BLaER1 (cell line): ENCODE measurements around the gene CEP152.

ENCODE experiments used
- H3K27ac ChIP-seq: shearing (Covaris generic); formaldehyde crosslinking; 2 replicates; pipeline ENCODE4 v1.8.1; 2022
- H3K27me3 ChIP-seq: shearing (Covaris generic); formaldehyde crosslinking; 2 replicates; pipeline ENCODE4 v1.8.1; 2022
- H3K36me3 ChIP-seq: shearing (Covaris generic); formaldehyde crosslinking; 2 replicates; pipeline ENCODE4 v1.8.1; 2022
- H3K4me1 ChIP-seq: shearing (Covaris generic); formaldehyde crosslinking; 2 replicates; pipeline ENCODE4 v1.8.1; 2022
- H3K4me2 ChIP-seq: shearing (Covaris generic); formaldehyde crosslinking; 2 replicates; pipeline ENCODE4 v1.8.1; 2022
- H3K4me3 ChIP-seq: shearing (Covaris generic); formaldehyde crosslinking; 2 replicates; pipeline ENCODE4 v1.8.1; 2022
- H3K9ac ChIP-seq: shearing (Covaris generic); formaldehyde crosslinking; 2 replicates; pipeline ENCODE4 v1.8.1; 2022
- H3K9me3 ChIP-seq: shearing (Covaris generic); formaldehyde crosslinking; 2 replicates; pipeline ENCODE4 v1.8.1; 2022
- H4K20me1 ChIP-seq: shearing (Covaris generic); formaldehyde crosslinking; 2 replicates; pipeline ENCODE4 v1.8.1; 2022
- Cebpa-rat ChIP-seq: shearing (Covaris generic); IDR thresholded peaks from 2 replicates; pipeline ENCODE4 v1.8.1; 2022

CEP152 gene

GRCh38 chr15:48781017-48781416, 29.9 kb downstream of the CEP152 start:
- H3K36me3 ChIP-seq = peaks cover 82% of the 10 kb centered on the region
- no peaks in the 10 kb centered on the region for H3K9me3 ChIP-seq
- H3K9ac ChIP-seq = no peak overlapping the region
- H3K4me3 ChIP-seq = no peak overlapping the region
- no peaks in the 10 kb centered on the region for H4K20me1 ChIP-seq
- H3K4me1 ChIP-seq = no peaks in the 10 kb centered on the region
- no peak for TF ChIP-seq Cebpa-rat
- no peaks in the 10 kb centered on the region for H3K27me3 ChIP-seq
- H3K4me2 ChIP-seq = no peak overlapping the region
- no peak overlapping the region for H3K27ac ChIP-seq

GRCh38 chr15:48778331-48778730, 32.5 kb downstream of the CEP152 start:
- H4K20me1 ChIP-seq = no peaks in the 10 kb centered on the region
- no peaks in the 10 kb centered on the region for H3K4me1 ChIP-seq
- no peak overlapping the region for H3K4me3 ChIP-seq
- TF ChIP-seq Cebpa-rat = no peak
- no peak overlapping the region for H3K9ac ChIP-seq
- no peak overlapping the region for H3K4me2 ChIP-seq
- H3K36me3 ChIP-seq = peaks cover 75% of the 10 kb centered on the region
- H3K9me3 ChIP-seq = peaks cover 5% of the 10 kb centered on the region; the same call in 1 of the 2 replicates
- H3K27me3 ChIP-seq = no peaks in the 10 kb centered on the region
- H3K27ac ChIP-seq = no peak overlapping the region

- no peak for TF ChIP-seq Cebpa-rat
- H3K9me3 ChIP-seq = peaks cover 5% of the 10 kb centered on the region; the same call in 1 of the 2 replicates
- no peaks in the 10 kb centered on the region for H3K27me3 ChIP-seq
- no peaks in the 10 kb centered on the region for H3K4me1 ChIP-seq
- no peak overlapping the region for H3K9ac ChIP-seq
- no peaks in the 10 kb centered on the region for H4K20me1 ChIP-seq
- H3K36me3 ChIP-seq = peaks cover 73% of the 10 kb centered on the region
- no peak overlapping the region for H3K4me3 ChIP-seq
- no peak overlapping the region for H3K27ac ChIP-seq
- H3K4me2 ChIP-seq = no peak overlapping the region
Measured at GRCh38 chr15:48777645-48778330, 33.1 kb downstream of the CEP152 start.

GRCh38 chr15:48775546-48775945, 35.3 kb downstream of the CEP152 start:
- no peaks in the 10 kb centered on the region for H3K4me1 ChIP-seq
- H3K27ac ChIP-seq = no peak overlapping the region
- no peaks in the 10 kb centered on the region for H4K20me1 ChIP-seq
- H3K4me3 ChIP-seq = no peak overlapping the region
- TF ChIP-seq Cebpa-rat = no peak
- peaks cover 5% of the 10 kb centered on the region; the same call in 1 of the 2 replicates for H3K9me3 ChIP-seq
- H3K9ac ChIP-seq = no peak overlapping the region
- H3K27me3 ChIP-seq = no peaks in the 10 kb centered on the region
- no peak overlapping the region for H3K4me2 ChIP-seq
- H3K36me3 ChIP-seq = peaks cover 70% of the 10 kb centered on the region

GRCh38 chr15:48774484-48774883, 36.4 kb downstream of the CEP152 start:
- H3K4me1 ChIP-seq = no peaks in the 10 kb centered on the region
- no peaks in the 10 kb centered on the region for H4K20me1 ChIP-seq
- no peak overlapping the region for H3K9ac ChIP-seq
- no peak overlapping the region for H3K4me3 ChIP-seq
- no peaks in the 10 kb centered on the region for H3K27me3 ChIP-seq
- H3K36me3 ChIP-seq = peaks cover 70% of the 10 kb centered on the region
- no peak overlapping the region for H3K4me2 ChIP-seq
- H3K9me3 ChIP-seq = peaks cover 5% of the 10 kb centered on the region; the same call in 1 of the 2 replicates
- H3K27ac ChIP-seq = no peak overlapping the region
- TF ChIP-seq Cebpa-rat = no peak

- Histone ChIP-seq H3K9me3 (no peaks in the 10 kb centered on the region), H3K27ac (no peak overlapping the region), H3K36me3 (peaks cover 90% of the 10 kb centered on the region), H3K9ac (no peak overlapping the region), H3K4me2 (no peak overlapping the region), H4K20me1 (no peaks in the 10 kb centered on the region), H3K4me3 (no peak overlapping the region), H3K27me3 (no peaks in the 10 kb centered on the region), H3K4me1 (no peaks in the 10 kb centered on the region)
- no peak for TF ChIP-seq Cebpa-rat
Measured at GRCh38 chr15:48766196-48766595, 44.7 kb downstream of the CEP152 start.

- Histone ChIP-seq H3K9ac (no peak overlapping the region), H3K27me3 (no peaks in the 10 kb centered on the region), H3K27ac (no peak overlapping the region), H3K4me2 (no peak overlapping the region), H4K20me1 (no peaks in the 10 kb centered on the region), H3K4me1 (no peaks in the 10 kb centered on the region), H3K36me3 (peaks cover 88% of the 10 kb centered on the region), H3K9me3 (no peaks in the 10 kb centered on the region), H3K4me3 (no peak overlapping the region)
- TF ChIP-seq Cebpa-rat = no peak
Measured at GRCh38 chr15:48765022-48765421, 45.8 kb downstream of the CEP152 start.

GRCh38 chr15:48761393-48762158, 49.3 kb downstream of the CEP152 start:
- H3K4me2 ChIP-seq = no peak overlapping the region
- no peaks in the 10 kb centered on the region for H3K9me3 ChIP-seq
- H3K9ac ChIP-seq = no peak overlapping the region
- no peaks in the 10 kb centered on the region for H4K20me1 ChIP-seq
- H3K4me1 ChIP-seq = no peaks in the 10 kb centered on the region
- peaks cover 82% of the 10 kb centered on the region for H3K36me3 ChIP-seq
- no peak overlapping the region for H3K4me3 ChIP-seq
- no peak overlapping the region for H3K27ac ChIP-seq
- no peaks in the 10 kb centered on the region for H3K27me3 ChIP-seq
- no peak for TF ChIP-seq Cebpa-rat

- H3K27ac ChIP-seq = no peak overlapping the region
- H3K4me3 ChIP-seq = no peak overlapping the region
- H3K4me2 ChIP-seq = no peak overlapping the region
- no peaks in the 10 kb centered on the region for H4K20me1 ChIP-seq
- no peaks in the 10 kb centered on the region for H3K4me1 ChIP-seq
- no peaks in the 10 kb centered on the region for H3K9me3 ChIP-seq
- H3K36me3 ChIP-seq = peaks cover 83% of the 10 kb centered on the region
- no peak overlapping the region for H3K9ac ChIP-seq
- TF ChIP-seq Cebpa-rat = no peak
- no peaks in the 10 kb centered on the region for H3K27me3 ChIP-seq
Measured at GRCh38 chr15:48759921-48760320, 50.9 kb downstream of the CEP152 start.

GRCh38 chr15:48757661-48758060, 53.2 kb downstream of the CEP152 start:
- H3K9me3 ChIP-seq = no peaks in the 10 kb centered on the region
- no peaks in the 10 kb centered on the region for H3K4me1 ChIP-seq
- peaks cover 77% of the 10 kb centered on the region for H3K36me3 ChIP-seq
- no peak overlapping the region for H3K27ac ChIP-seq
- H3K27me3 ChIP-seq = no peaks in the 10 kb centered on the region
- H3K4me3 ChIP-seq = no peak overlapping the region
- no peak for TF ChIP-seq Cebpa-rat
- no peak overlapping the region for H3K9ac ChIP-seq
- no peaks in the 10 kb centered on the region for H4K20me1 ChIP-seq
- H3K4me2 ChIP-seq = no peak overlapping the region
